ENCODE measurements around the gene ANP32A. TPM values are rescaled to one million over a fixed set of nuclear protein-coding genes. Genes with fewer than 3 reads are reported as not detected.

Gene ANP32A
- total RNA-seq, 1 donor from 2014 or later: 114 TPM

GRCh38 chr15:68778876-68779275 is 41.8 kb downstream of the ANP32A start:
- no peak for ATAC-seq
- Histone ChIP-seq H3K4me1 (peaks cover 30% of the 10 kb centered on the region), H3K4me3 (no peak overlapping the region), H3K36me3 (peaks cover 50% of the 10 kb centered on the region), H3K9me3 (no peaks in the 10 kb centered on the region), H3K27me3 (no peaks in the 10 kb centered on the region), H3K27ac (no peak overlapping the region)
- DNase-seq: no peak
- intact Hi-C loops (cut with DNase I): no loop called here
- TF ChIP-seq CTCF (IDR thresholded peaks at IDR 0.05): no peak

GRCh38 chr15:68776477-68777270 is 44.0 kb downstream of the ANP32A start:
- H3K27me3 ChIP-seq: no peaks in the 10 kb centered on the region
- H3K36me3 ChIP-seq: peaks cover 28% of the 10 kb centered on the region
- DNase-seq (no peak), ATAC-seq (peak; percentile 19)
- no peak for TF ChIP-seq CTCF (IDR thresholded peaks at IDR 0.05)
- no peak overlapping the region for H3K27ac ChIP-seq
- peaks cover 17% of the 10 kb centered on the region for H3K4me1 ChIP-seq
- no peaks in the 10 kb centered on the region for H3K9me3 ChIP-seq
- intact Hi-C loops (cut with DNase I): no loop called here
- H3K4me3 ChIP-seq: no peak overlapping the region

- H3K27me3 ChIP-seq: no peaks in the 10 kb centered on the region
- ATAC-seq (peak; percentile 55), DNase-seq (no peak)
- H3K4me1 ChIP-seq: peaks cover 13% of the 10 kb centered on the region
- H3K4me3 ChIP-seq: no peak overlapping the region
- intact Hi-C loops (cut with DNase I): no loop called here
- no peak for TF ChIP-seq CTCF (IDR thresholded peaks at IDR 0.05)
- H3K27ac ChIP-seq: no peak overlapping the region
- peaks cover 26% of the 10 kb centered on the region for H3K36me3 ChIP-seq
- H3K9me3 ChIP-seq: no peaks in the 10 kb centered on the region
These were observed 44.8 kb downstream of the ANP32A start for GRCh38 chr15:68775671-68776476.

DNA sequence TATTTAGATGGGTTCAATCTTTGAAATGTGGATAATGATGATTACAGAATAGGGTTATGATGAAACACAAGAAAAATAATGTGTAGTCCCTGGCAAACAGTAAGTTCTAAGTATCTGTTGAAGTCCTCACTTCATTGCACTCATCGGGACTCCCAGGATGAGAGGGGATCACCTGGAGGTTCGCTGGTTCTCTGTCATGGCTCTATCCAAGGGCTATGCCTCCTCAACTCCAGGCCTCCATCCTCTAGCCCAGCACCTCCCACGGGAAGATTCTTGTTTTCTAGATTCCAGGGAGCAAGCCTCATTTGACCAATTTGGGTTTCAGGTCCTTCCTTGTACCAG is 45.5 kb downstream of the ANP32A start:
- H3K36me3 ChIP-seq: peaks cover 19% of the 10 kb centered on the region
- ATAC-seq (no peak), DNase-seq (no peak)
- no peaks in the 10 kb centered on the region for H3K9me3 ChIP-seq
- no peaks in the 10 kb centered on the region for H3K27me3 ChIP-seq
- peaks cover 13% of the 10 kb centered on the region for H3K4me1 ChIP-seq
- no peak overlapping the region for H3K4me3 ChIP-seq
- no peak overlapping the region for H3K27ac ChIP-seq
- no peak for TF ChIP-seq CTCF (IDR thresholded peaks at IDR 0.05)
- intact Hi-C loops (cut with DNase I): no loop called here

GRCh38 chr15:68774521-68775235 is 46.0 kb downstream of the ANP32A start:
- Histone ChIP-seq H3K9me3 (no peaks in the 10 kb centered on the region), H3K4me1 (peaks cover 13% of the 10 kb centered on the region), H3K36me3 (peaks cover 16% of the 10 kb centered on the region), H3K27me3 (no peaks in the 10 kb centered on the region), H3K4me3 (no peak overlapping the region), H3K27ac (no peak overlapping the region)
- ATAC-seq (no peak), DNase-seq (no peak)
- intact Hi-C loops (cut with DNase I): no loop called here
- no peak for TF ChIP-seq CTCF (IDR thresholded peaks at IDR 0.05)

Measured in upper lobe of right lung (tissue), 1 donor.